CD4-positive, alpha-beta T cell treated with Interleukin-10 for 1 hour (primary cell): Measurements from ENCODE around the gene ABCB1.
"Not testable (repeated sequence)": the region's sequence is repeated elsewhere in the genome, so short reads cannot be mapped to it uniquely, and the experiment has no call there.

Experiments
- DNase-seq: peaks from one replicate; pipeline ENCODE4 v3.0.0-alpha.2; 2020

Gene ABCB1

GRCh38 chr7:87511510-87511909 lies 89.2 kb downstream of the ABCB1 start:
- no peak for DNase-seq

- DNase-seq, result no peak
These were observed 90.2 kb downstream of the ABCB1 start for GRCh38 chr7:87510411-87510875.

GRCh38 chr7:87507446-87507845 lies 93.2 kb downstream of the ABCB1 start:
- no peak for DNase-seq

- peak; percentile 7 for DNase-seq
These were observed 94.2 kb downstream of the ABCB1 start for GRCh38 chr7:87506246-87507180.

GRCh38 chr7:87505557-87506245 lies 95.0 kb downstream of the ABCB1 start:
- no peak for DNase-seq

- DNase-seq, result no peak
These were observed 95.6 kb downstream of the ABCB1 start for GRCh38 chr7:87505122-87505521.

GRCh38 chr7:87499494-87499893 lies 101.2 kb downstream of the ABCB1 start:
- no peak for DNase-seq

GRCh38 chr7:87498893-87499292 lies 101.8 kb downstream of the ABCB1 start:
- no peak for DNase-seq

- no peak for DNase-seq
These were observed 103.2 kb downstream of the ABCB1 start for GRCh38 chr7:87497482-87497881.

GRCh38 chr7:87495366-87495765 lies 105.3 kb downstream of the ABCB1 start:
- no peak for DNase-seq

- no peak for DNase-seq
These were observed 106.2 kb downstream of the ABCB1 start for GRCh38 chr7:87494454-87494853.

- no peak for DNase-seq
These were observed 117.6 kb downstream of the ABCB1 start for GRCh38 chr7:87483131-87483530.

GRCh38 chr7:87482115-87482514 lies 118.6 kb downstream of the ABCB1 start:
- no peak for DNase-seq

GRCh38 chr7:87480386-87480785 lies 120.3 kb downstream of the ABCB1 start:
- no peak for DNase-seq

GRCh38 chr7:87479951-87480350 lies 120.7 kb downstream of the ABCB1 start:
- no peak for DNase-seq

- DNase-seq, result no peak
These were observed 124.5 kb downstream of the ABCB1 start for GRCh38 chr7:87476179-87476557.

GRCh38 chr7:87475359-87476178 lies 125.1 kb downstream of the ABCB1 start, which contains the start of gene ABCB4:
TSS of gene ABCB4 (minus strand) at chr7:87475680. CDS start at chr7:87475465, 215 bp downstream.
- DNase-seq, result no peak

GRCh38 chr7:87474533-87475358 lies 125.9 kb downstream of the ABCB1 start:
- peak; percentile 15 for DNase-seq

- DNase-seq, result no peak
These were observed 126.7 kb downstream of the ABCB1 start for GRCh38 chr7:87473986-87474385.

GRCh38 chr7:87473192-87473591 lies 127.5 kb downstream of the ABCB1 start:
- DNase-seq, result no peak

GRCh38 chr7:87471473-87471872 lies 129.2 kb downstream of the ABCB1 start:
- DNase-seq, result no peak

GRCh38 chr7:87469204-87469603 lies 131.5 kb downstream of the ABCB1 start:
- DNase-seq, result not testable (repeated sequence)
